ENCODE data around the gene RNF14.

The RNF14 gene

DNA sequence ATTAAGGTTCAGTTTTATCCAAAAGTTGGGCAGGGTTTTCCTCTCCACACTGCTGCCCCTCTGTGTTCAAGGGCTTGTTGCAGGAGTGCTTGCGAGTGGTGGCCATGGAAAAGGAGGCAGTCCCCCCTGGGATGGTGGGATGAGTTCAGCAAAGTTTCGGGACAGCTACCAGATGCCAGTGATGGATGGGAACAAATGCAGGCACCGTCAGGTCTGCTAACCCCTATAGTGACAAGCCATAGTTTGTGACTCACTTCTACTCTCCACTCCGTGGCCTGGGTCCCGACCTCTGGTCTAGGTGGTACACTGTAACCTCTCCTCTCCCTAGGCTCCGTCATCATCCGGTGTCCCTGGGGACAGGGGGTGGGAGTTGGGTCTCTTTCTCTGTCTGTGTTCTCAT lies 3.8 kb upstream of the RNF14 start:
- no peak for TF ChIP-seq ZNF70 (CRISPR knock-in tag; IDR thresholded peaks at IDR 0.05)
- no peak for TF ChIP-seq PPARA (CRISPR knock-in tag; IDR thresholded peaks at IDR 0.05; ENCODE audit: borderline replicate concordance)
- no peak for TF ChIP-seq RARB (CRISPR knock-in tag; IDR thresholded peaks at IDR 0.05)
- TF ChIP-seq ZC3H10 (CRISPR knock-in tag; IDR thresholded peaks at IDR 0.05), result no peak
- TF ChIP-seq ISL1 (CRISPR knock-in tag; IDR thresholded peaks at IDR 0.05), result no peak
- TF ChIP-seq, protein P1, sequence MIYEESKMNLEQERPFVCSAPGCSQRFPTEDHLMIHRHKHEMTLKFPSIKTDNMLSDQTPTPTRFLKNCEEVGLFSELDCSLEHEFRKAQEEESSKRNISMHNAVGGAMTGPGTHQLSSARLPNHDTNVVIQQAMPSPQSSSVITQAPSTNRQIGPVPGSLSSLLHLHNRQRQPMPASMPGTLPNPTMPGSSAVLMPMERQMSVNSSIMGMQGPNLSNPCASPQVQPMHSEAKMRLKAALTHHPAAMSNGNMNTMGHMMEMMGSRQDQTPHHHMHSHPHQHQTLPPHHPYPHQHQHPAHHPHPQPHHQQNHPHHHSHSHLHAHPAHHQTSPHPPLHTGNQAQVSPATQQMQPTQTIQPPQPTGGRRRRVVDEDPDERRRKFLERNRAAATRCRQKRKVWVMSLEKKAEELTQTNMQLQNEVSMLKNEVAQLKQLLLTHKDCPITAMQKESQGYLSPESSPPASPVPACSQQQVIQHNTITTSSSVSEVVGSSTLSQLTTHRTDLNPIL (CRISPR knock-in tag; IDR thresholded peaks at IDR 0.05; ENCODE audit: low read depth), result no peak
- TF ChIP-seq TOX (CRISPR knock-in tag; IDR thresholded peaks at IDR 0.05; ENCODE audit: borderline replicate concordance), result no peak
- no peak for TF ChIP-seq OSR1 (CRISPR knock-in tag; IDR thresholded peaks at IDR 0.05)
- ATAC-seq, result no peak

DNA sequence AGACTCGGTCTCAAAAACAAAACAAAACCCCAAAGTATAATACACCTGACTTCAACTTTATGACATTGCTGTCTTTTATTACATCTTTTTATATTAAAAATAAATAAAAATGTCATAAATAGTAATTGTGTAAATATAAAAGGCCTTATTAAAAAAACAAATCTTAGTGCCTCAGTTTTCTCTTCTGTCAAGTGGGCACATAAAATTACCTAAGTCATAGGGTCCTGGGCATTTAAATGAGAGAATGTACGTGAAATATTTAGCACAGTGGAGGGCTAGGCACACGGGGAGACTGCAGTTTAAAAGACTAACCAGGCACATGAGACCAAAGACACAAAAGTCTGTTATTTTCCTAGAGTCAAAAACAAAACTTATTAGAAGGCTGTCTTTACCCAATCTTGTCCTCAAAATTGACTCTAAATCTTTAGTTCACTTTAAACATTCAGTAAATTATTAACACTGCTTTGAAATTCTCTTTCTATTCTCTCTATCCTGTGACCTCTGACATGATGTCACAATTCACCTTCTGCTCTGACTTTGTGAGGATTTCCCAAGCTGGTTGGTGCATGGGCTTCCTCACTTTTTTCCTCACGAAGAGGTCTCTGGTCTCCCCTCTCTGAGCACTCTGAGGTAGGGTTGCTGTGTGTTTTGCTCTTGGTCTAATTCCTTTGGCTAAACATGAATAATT lies 2.5 kb upstream of the RNF14 start:
- ATAC-seq, result no peak
- TF ChIP-seq PPARA (CRISPR knock-in tag; IDR thresholded peaks at IDR 0.05; ENCODE audit: borderline replicate concordance) (no peak), BACH2 (CRISPR knock-in tag; IDR thresholded peaks at IDR 0.05; ENCODE audit: borderline replicate concordance) (no peak), ZNF70 (CRISPR knock-in tag; IDR thresholded peaks at IDR 0.05) (no peak), ESRRG (CRISPR knock-in tag; IDR thresholded peaks at IDR 0.05) (no peak), ZNF8 (CRISPR knock-in tag; IDR thresholded peaks at IDR 0.05) (no peak)

DNA sequence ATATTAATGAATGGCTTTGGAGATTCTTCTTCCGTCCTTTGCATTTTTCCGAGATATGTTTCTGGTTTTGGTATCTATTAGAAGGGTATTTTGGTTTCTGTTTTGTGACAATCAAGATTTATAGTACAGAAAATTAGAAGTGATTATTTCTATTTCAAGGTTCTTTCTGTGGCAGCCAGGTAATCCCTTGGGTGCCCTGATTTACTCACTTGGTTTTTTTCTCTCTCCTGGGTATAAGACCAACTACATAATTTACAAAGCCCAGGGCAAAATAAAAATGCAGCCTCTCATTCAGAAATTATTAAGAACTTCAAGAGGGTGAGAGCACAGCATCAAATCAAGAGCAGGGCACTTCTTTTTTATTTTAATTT lies 2.0 kb upstream of the RNF14 start:
- ATAC-seq, result no peak
- TF ChIP-seq ARNTL (CRISPR knock-in tag; IDR thresholded peaks at IDR 0.05; ENCODE audit: borderline replicate concordance, low read depth) (no peak), CSDC2 (CRISPR knock-in tag; IDR thresholded peaks at IDR 0.05) (no peak), ZFP30 (CRISPR knock-in tag; IDR thresholded peaks at IDR 0.05) (no peak), RARB (CRISPR knock-in tag; IDR thresholded peaks at IDR 0.05) (no peak)

DNA sequence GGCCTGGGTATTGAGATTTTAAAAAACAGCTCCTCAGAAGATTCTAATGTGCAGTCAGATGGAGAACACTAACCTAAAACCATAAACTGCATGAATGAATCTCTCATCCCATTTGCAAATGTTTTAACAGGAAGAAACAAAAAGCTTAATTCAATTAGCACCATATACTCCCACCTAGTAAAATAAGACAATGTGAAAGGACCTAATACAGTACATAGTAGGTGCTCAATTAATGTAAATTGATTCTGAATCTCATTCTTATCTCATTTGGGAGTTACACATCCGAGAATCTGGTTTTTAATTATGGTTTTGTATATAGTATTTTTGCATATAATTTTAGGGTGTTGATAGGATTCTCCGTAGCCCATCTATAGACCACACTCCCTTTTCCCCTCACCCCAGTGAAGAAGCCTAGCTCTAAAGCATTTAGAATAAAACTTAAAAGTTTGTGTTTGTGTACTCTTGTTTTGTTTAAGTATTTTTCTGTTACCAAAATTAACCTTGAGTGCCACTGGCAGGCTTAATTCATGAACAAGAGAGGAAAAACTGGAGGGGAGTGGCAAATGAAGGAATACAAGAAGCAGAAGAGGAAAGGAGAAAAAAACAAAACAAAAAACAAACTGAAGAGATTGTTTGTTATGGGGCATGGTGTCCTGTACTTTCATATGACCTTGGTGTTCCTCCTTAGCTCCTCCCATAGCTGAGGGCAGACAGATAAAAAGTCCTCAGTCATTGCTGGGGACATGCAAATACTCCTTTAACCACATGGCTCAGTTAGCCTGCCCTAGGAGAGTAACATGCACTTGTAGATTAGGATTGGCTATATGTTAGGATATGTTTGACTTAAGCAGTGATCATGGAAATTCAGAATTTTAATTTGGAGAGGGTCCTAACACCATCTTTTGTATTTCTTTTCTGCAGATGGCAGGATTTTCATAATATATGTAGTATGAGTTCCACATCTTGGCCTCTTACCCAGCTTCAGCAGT lies 1.2 kb downstream of the RNF14 start:
- TF ChIP-seq, protein P2, sequence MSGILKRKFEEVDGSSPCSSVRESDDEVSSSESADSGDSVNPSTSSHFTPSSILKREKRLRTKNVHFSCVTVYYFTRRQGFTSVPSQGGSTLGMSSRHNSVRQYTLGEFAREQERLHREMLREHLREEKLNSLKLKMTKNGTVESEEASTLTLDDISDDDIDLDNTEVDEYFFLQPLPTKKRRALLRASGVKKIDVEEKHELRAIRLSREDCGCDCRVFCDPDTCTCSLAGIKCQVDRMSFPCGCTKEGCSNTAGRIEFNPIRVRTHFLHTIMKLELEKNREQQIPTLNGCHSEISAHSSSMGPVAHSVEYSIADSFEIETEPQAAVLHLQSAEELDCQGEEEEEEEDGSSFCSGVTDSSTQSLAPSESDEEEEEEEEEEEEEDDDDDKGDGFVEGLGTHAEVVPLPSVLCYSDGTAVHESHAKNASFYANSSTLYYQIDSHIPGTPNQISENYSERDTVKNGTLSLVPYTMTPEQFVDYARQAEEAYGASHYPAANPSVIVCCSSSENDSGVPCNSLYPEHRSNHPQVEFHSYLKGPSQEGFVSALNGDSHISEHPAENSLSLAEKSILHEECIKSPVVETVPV (CRISPR knock-in tag; IDR thresholded peaks at IDR 0.05), result no peak
- TF ChIP-seq ZC3H10 (CRISPR knock-in tag; IDR thresholded peaks at IDR 0.05) (no peak), ZFP3 (CRISPR knock-in tag; IDR thresholded peaks at IDR 0.05) (no peak), ARNTL (CRISPR knock-in tag; IDR thresholded peaks at IDR 0.05; ENCODE audit: borderline replicate concordance, low read depth) (no peak), ZNF8 (CRISPR knock-in tag; IDR thresholded peaks at IDR 0.05) (no peak), BACH2 (CRISPR knock-in tag; IDR thresholded peaks at IDR 0.05; ENCODE audit: borderline replicate concordance) (no peak), TCF4 (CRISPR knock-in tag; IDR thresholded peaks at IDR 0.05; ENCODE audit: borderline replicate concordance) (no peak), PPARA (CRISPR knock-in tag; IDR thresholded peaks at IDR 0.05; ENCODE audit: borderline replicate concordance) (no peak), ZNF565 (CRISPR knock-in tag; conservative IDR thresholded peaks at IDR 0.05; ENCODE audit: low read depth) (no peak), ZNF70 (CRISPR knock-in tag; IDR thresholded peaks at IDR 0.05) (no peak), SNAI2 (CRISPR knock-in tag; IDR thresholded peaks at IDR 0.05) (no peak)
- TF ChIP-seq, protein P3, sequence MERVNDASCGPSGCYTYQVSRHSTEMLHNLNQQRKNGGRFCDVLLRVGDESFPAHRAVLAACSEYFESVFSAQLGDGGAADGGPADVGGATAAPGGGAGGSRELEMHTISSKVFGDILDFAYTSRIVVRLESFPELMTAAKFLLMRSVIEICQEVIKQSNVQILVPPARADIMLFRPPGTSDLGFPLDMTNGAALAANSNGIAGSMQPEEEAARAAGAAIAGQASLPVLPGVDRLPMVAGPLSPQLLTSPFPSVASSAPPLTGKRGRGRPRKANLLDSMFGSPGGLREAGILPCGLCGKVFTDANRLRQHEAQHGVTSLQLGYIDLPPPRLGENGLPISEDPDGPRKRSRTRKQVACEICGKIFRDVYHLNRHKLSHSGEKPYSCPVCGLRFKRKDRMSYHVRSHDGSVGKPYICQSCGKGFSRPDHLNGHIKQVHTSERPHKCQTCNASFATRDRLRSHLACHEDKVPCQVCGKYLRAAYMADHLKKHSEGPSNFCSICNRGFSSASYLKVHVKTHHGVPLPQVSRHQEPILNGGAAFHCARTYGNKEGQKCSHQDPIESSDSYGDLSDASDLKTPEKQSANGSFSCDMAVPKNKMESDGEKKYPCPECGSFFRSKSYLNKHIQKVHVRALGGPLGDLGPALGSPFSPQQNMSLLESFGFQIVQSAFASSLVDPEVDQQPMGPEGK (CRISPR knock-in tag; IDR thresholded peaks at IDR 0.05; ENCODE audit: borderline replicate concordance), result no peak
- ATAC-seq, result no peak
